ENCODE data around the gene FCGR3B.
"Not testable (repeated sequence)": the region's sequence is repeated elsewhere in the genome, so short reads cannot be mapped to it uniquely, and the experiment has no call there.

DNA sequence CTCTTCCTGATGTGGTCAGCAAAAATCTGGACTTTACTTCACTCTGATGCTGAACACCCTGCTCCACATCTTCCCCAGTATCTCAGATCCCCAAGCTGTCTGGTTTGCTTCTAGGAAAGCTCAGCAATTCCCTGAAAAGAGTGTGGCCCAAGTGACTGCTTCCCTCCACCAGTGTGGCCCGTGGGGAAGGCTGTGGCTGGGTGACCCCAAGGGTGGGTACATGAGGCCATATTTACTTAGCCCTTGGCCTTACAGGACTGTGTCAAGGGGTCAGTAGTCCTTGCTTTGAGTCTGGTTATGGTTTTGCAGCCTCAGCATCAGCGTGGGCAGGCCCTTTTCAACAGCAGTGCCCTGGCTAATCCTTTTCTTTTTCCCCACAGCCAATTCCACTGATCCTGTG lies 35.8 kb downstream of the FCGR3B start:
- not testable (repeated sequence) for TF ChIP-seq POLR2AphosphoS5 (IDR thresholded peaks at IDR 0.05)
- TF ChIP-seq, protein P1, sequence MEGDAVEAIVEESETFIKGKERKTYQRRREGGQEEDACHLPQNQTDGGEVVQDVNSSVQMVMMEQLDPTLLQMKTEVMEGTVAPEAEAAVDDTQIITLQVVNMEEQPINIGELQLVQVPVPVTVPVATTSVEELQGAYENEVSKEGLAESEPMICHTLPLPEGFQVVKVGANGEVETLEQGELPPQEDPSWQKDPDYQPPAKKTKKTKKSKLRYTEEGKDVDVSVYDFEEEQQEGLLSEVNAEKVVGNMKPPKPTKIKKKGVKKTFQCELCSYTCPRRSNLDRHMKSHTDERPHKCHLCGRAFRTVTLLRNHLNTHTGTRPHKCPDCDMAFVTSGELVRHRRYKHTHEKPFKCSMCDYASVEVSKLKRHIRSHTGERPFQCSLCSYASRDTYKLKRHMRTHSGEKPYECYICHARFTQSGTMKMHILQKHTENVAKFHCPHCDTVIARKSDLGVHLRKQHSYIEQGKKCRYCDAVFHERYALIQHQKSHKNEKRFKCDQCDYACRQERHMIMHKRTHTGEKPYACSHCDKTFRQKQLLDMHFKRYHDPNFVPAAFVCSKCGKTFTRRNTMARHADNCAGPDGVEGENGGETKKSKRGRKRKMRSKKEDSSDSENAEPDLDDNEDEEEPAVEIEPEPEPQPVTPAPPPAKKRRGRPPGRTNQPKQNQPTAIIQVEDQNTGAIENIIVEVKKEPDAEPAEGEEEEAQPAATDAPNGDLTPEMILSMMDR (IDR thresholded peaks at IDR 0.05): not testable (repeated sequence)

Measured in stomach (tissue), 4 donors.